HFF-Myc (cell line): ENCODE results near the gene MRE11.

Source experiments
- DNase-seq: peaks from one replicate; pipeline ENCODE4 v3.0.0-alpha.2; 2011; ENCODE audit warnings: low read depth; ENCODE audit errors: extremely low read depth
- H3K4me3 ChIP-seq: replicated peaks from 2 replicates; pipeline ENCODE4 v1.5.1; 2011; ENCODE audit warnings: low read depth, mild to moderate bottlenecking, control low read depth, low read length
- CTCF ChIP-seq: IDR thresholded peaks from 2 replicates; pipeline ENCODE4 v1.5.1; 2012; ENCODE audit warnings: mild to moderate bottlenecking, low read depth, low read length, control low read depth; ENCODE audit errors: missing control alignments

MRE11 gene

DNA sequence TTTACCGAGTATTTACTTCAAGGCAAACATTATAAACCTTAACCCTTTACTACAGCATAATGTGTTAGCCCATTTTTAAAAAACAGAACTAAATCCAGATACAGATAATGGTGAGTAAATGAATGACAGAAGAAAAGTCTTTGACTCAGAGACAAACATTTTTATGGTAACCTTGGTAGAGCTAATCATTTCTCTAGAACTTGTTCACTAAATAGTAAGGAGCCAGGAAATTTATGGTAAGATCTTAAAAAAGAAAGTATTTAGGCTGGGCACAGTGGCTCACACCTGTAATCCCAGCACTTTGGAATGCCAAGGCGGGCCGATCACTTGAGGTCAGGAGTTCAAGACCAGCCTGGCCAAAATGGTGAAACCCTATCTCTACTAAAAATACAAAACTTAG, 38.6 kb upstream of the MRE11 start:
- H3K4me3 ChIP-seq: no peak overlapping the region
- no peak for DNase-seq
- TF ChIP-seq CTCF: no peak

- no peak overlapping the region for H3K4me3 ChIP-seq
- no peak for DNase-seq
- TF ChIP-seq CTCF: no peak
Measured at GRCh38 chr11:94528551-94528950, 34.9 kb upstream of the MRE11 start.

GRCh38 chr11:94526645-94527438, 33.2 kb upstream of the MRE11 start:
- no peak for DNase-seq
- no peak for TF ChIP-seq CTCF
- H3K4me3 ChIP-seq: no peak overlapping the region

DNA sequence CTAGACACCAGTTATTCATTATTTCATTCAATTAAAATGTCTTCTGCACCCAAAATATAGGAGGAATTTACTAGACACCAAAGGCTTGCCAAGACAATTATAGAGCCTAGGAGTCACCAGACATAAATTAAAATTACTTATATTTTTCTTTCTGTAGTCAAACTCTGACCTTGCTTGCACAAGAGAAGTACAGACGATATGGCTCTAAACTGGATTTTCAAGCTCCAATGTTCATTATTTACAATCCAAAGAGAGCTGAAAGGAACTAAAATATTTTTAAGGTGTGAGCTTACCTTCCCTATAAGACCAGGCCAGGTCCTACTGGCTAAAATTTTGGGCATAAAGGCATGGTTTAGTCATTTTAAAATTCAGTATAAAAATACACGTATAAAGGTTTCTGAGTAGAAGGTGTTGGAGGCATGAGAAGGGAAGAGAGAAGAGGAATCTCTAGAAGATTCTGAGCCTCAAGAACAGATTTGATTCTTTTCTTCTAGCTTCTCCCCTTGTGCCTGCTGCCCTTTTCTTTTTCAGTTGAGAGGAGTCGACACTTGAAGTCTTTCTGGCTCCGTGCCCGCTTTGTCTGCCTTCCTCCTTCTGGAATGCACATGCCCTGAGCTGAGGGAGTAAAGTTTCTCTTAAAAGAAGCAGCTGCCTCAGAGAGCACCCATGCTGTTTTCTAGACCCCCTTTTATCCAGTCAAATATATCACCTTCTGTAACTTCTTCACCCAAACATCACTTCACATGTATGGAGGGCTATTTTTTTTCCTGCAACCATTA, 32.1 kb upstream of the MRE11 start:
- DNase-seq: peak; percentile 69
- no peak for TF ChIP-seq CTCF
- H3K4me3 ChIP-seq: no peak overlapping the region

DNA sequence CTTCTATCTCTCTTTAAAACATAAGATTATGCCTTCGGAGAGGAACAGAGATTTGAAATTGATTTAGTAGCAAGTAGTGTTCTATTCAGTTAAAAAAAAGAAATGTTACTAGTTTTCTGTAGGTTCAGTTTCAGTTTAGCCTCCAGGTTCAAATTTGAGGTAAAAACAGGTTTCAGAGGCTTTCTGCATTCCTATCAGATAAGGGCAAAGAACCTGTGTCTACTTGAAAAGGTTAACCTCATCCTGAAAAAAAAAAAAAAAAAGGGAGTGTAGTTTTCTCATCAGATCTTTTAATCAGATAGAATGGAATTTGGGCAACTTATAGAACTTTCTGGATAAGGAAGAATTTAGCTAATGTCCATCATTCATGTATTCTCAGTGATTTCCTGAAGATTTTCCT, 30.7 kb upstream of the MRE11 start:
- H3K4me3 ChIP-seq: no peak overlapping the region
- TF ChIP-seq CTCF: no peak
- no peak for DNase-seq

DNA sequence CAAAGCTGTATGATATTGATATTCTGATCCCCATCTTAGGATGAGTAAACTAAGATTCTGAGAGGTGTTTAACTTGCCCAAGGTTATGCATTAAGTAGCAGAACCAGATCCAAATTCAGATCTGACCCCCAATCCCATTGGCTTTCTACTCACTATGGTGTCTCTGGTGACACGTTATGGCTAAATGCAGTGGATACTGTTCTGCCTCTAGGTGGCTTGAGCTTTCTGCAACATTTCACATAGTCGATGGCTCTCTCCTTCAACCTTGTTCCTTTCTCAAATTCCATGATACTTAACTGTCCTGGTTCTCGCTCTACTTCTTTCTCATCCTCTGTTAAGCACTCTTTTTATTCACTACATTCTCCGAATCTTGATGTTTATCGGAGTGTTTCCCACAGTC, 28.0 kb upstream of the MRE11 start:
- TF ChIP-seq CTCF: peak; percentile 51
- DNase-seq: no peak
- H3K4me3 ChIP-seq: no peak overlapping the region
